Kidney (tissue), 14 donors: Measurements from ENCODE around the gene MYH7B. TPM values are rescaled to one million over a fixed set of nuclear protein-coding genes. Genes with fewer than 3 reads are reported as not detected.

Source experiments
- DNase-seq, 5 donors: peaks; one replicate each; pipeline ENCODE4 v3.0.0-alpha.2; 2013 to 2020
- FAIRE-seq: peaks from 2 replicates; lab custom pipeline; 2012; peaks lifted over from hg19 to GRCh38; lab: Jason Lieb, UNC
- H3K27ac ChIP-seq, 2 donors: one replicate each; pipeline ENCODE4 v1.7.0; 2013; ENCODE audit warnings: low read depth in 2 of 2, low read length in 2 of 2, inconsistent platforms in 1 of 2
- H3K27me3 ChIP-seq: one replicate; pipeline ENCODE4 v1.7.1; 2013; ENCODE audit warnings: low read length, inconsistent platforms; ENCODE audit not compliant: control insufficient read depth, insufficient read depth
- H3K36me3 ChIP-seq, 3 donors: one replicate each; pipeline versions ENCODE4 v1.7.0 to v1.7.1; 2013; ENCODE audit warnings: low read length in 3 of 3, control low read depth in 1 of 3, inconsistent platforms in 1 of 3; ENCODE audit not compliant: insufficient read depth in 3 of 3, control insufficient read depth in 2 of 3
- H3K4me1 ChIP-seq, 3 donors: one replicate each; pipeline versions ENCODE4 v1.7.0 to v1.7.1; 2013; ENCODE audit warnings: low read length in 3 of 3, inconsistent platforms in 1 of 3, low read depth in 1 of 3; ENCODE audit not compliant: control insufficient read depth in 2 of 3, insufficient read depth in 2 of 3
- H3K4me3 ChIP-seq, 3 donors: one replicate each; pipeline versions ENCODE4 v1.7.0 to v1.8.1; 2013; ENCODE audit warnings: low read length in 3 of 3, control low read depth in 1 of 3, inconsistent platforms in 1 of 3
- H3K9ac ChIP-seq, 3 donors: one replicate each; pipeline versions ENCODE4 v1.7.0 to v1.7.1; 2013; ENCODE audit warnings: low read length in 3 of 3, control low read depth in 1 of 3, inconsistent platforms in 1 of 3
- H3K9me3 ChIP-seq, 3 donors: one replicate each; pipeline versions ENCODE4 v1.7.0 to v1.7.1; 2013; ENCODE audit warnings: low read length in 3 of 3, control low read depth in 1 of 3, inconsistent platforms in 1 of 3; ENCODE audit not compliant: control insufficient read depth in 2 of 3, insufficient read depth in 1 of 3
- CTCF ChIP-seq: IDR thresholded peaks from 3 replicates; pipeline ENCODE4 v1.5.1; 2012; ENCODE audit warnings: mild to moderate bottlenecking, moderate library complexity, borderline replicate concordance; ENCODE audit not compliant: insufficient read depth; ENCODE audit errors: extremely low read depth
- intact Hi-C: fragments of 100-400 bp; cut with DNase I; formaldehyde crosslinking; loops from one replicate; pipeline ENCODE4 v1.11.1; 2022
- polyA plus RNA-seq: library from polyadenylated mRNA; stranded (reverse); fragments of 350-450 nt; fragmentation: Illumina TruSeq; extraction: RNeasy Lipid Tissue Mini Kit (QIAGEN cat#74804); gene quantifications from one replicate; pipeline ENCODE4 v1.2.3, GENCODE V29; 2014; ENCODE audit warnings: low read depth, low replicate concordance; ENCODE audit not compliant: insufficient read depth
- total RNA-seq: library from RNA; stranded (reverse); fragmentation: NEBNext Ultra II Directional; extraction: Animal tissue kit (Norgen Biotek cat#: 25700); gene quantifications from one replicate; pipeline ENCODE4 v1.2.1, GENCODE V29; 2021
- donor health status: control.
- donor health status: control.
- donor health status: control.
- donor health status: control.
- donor health status: control.
- donor health status: DM: yes; HTN: yes; CAD: no.
- donor health status: Normal renal cell carcinoma (clear cell type).

MYH7B gene
- total and polyA plus RNA-seq, 2 donors from 2014 or later: 0.76 to 3.7 TPM

- Histone ChIP-seq H3K27ac (no peak overlapping the region), H3K9ac (no peak overlapping the region), H3K9me3 (no peaks in the 10 kb centered on the region), H3K27me3 (no peaks in the 10 kb centered on the region), H3K4me1 (peaks cover 0 to 8% (median 0%) of the 10 kb centered on the region in 3 donors), H3K4me3 (no peak overlapping the region), H3K36me3 (peaks cover 0 to 20% (median 18%) of the 10 kb centered on the region in 3 donors)
- TF ChIP-seq CTCF: no peak
- no peak for FAIRE-seq
- intact Hi-C loops: no loop called here
- DNase-seq: no peak
Observed at GRCh38 chr20:34996243-34997028, 40.8 kb downstream of the MYH7B start.

- Histone ChIP-seq H3K4me3 (no peak overlapping the region), H3K36me3 (peaks cover 0 to 26% (median 18%) of the 10 kb centered on the region in 3 donors), H3K27me3 (no peaks in the 10 kb centered on the region), H3K9ac (no peak overlapping the region), H3K4me1 (peaks cover 0 to 8% (median 0%) of the 10 kb centered on the region in 3 donors), H3K27ac (no peak overlapping the region), H3K9me3 (no peaks in the 10 kb centered on the region)
- FAIRE-seq: no peak
- intact Hi-C loops: no loop called here
- TF ChIP-seq CTCF: no peak
- DNase-seq: peak in 4 of 5 donors; percentile 78 to 84 (median 82)
Observed at GRCh38 chr20:34997131-34997561, 41.5 kb downstream of the MYH7B start.

- Histone ChIP-seq H3K36me3 (peaks cover 0 to 29% (median 20%) of the 10 kb centered on the region in 3 donors), H3K27me3 (no peaks in the 10 kb centered on the region), H3K4me1 (peaks cover 0 to 8% (median 0%) of the 10 kb centered on the region in 3 donors), H3K27ac (no peak overlapping the region), H3K9me3 (no peaks in the 10 kb centered on the region), H3K9ac (no peak overlapping the region), H3K4me3 (no peak overlapping the region)
- FAIRE-seq (no peak), DNase-seq (no peak)
- no peak for TF ChIP-seq CTCF
- intact Hi-C loops: no loop called here
Observed at GRCh38 chr20:34997774-34998173, 42.1 kb downstream of the MYH7B start.
